ENCODE results near the gene UBXN4. TPM values are rescaled to one million over a fixed set of nuclear protein-coding genes. Genes with fewer than 3 reads are reported as not detected.
A peak's percentile ranks its signal among the peaks of the same experiment; 100 is the strongest.

Gene UBXN4
- total and polyA plus RNA-seq, 2 donors (not counting 1 experiment from before 2014, with no cell fraction given) = 41.7 to 113 TPM

DNA sequence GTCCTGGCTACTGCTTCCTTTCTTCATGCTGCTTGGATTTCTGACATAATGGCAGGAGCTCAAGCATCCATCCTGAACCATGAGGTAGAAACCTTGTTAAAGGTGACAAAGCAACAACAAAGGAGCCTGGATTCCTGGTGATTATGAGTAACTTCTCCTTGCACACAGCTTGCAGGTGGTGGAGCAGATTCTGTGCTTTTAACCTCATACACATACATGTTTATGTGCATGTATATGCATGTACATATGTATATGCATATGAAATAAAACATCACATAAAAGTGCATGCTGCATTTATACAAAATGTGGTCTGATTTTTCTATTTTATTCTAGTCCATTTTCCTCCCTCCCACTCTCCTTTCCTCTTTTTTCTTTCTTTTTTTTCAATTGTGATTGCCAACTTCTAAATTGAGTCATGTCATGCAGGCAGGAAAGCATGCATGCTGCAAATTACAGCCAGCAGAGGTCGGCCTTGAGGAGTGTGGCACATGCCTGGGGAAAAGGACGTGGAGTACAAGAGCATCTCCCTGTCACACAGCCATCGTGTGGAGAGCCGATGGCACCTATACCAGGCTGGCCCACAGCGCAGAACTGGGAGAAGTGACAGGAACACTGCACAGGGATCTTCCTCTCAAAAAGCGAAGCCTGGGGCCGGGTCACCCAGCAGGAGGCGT, 77.4 kb downstream of the UBXN4 start:
- Histone ChIP-seq H3K4me3 (ENCODE audit: control extremely low read depth in 1 of 5, extremely low read depth in 1 of 5, insufficient read depth in 1 of 5, low read depth in 2 of 5, low read length in 4 of 5) (no peak overlapping the region), H3K9ac (ENCODE audit: low read length) (no peak overlapping the region), H3K36me3 (replicated peaks in 1 of 2; ENCODE audit: control extremely low read depth in 1 of 2, control insufficient read depth in 1 of 2, extremely low read depth in 1 of 2, insufficient read depth in 2 of 2, low read length in 1 of 2) (no peaks in the 10 kb centered on the region), H4K20me1 (ENCODE audit: control insufficient read depth, insufficient read depth, low read length, poor library complexity, severe bottlenecking) (no peaks in the 10 kb centered on the region), H2AFZ (ENCODE audit: insufficient read depth, low read depth, low read length, poor library complexity, severe bottlenecking) (no peak overlapping the region), H3K79me2 (ENCODE audit: control insufficient read depth, insufficient read depth, low read length) (no peaks in the 10 kb centered on the region), H3K4me1 (ENCODE audit: control insufficient read depth in 2 of 2, insufficient read depth in 2 of 2, low read length in 2 of 2) (peaks cover 0 to 7% of the 10 kb centered on the region in 2 donors), H3K9me3 (ENCODE audit: control extremely low read depth in 1 of 3, control insufficient read depth in 2 of 3, insufficient read depth in 1 of 3, low read length in 2 of 3) (peaks cover 0 to 20% (median 10%) of the 10 kb centered on the region in 3 donors), H3K4me2 (replicated peaks; ENCODE audit: low read depth, low read length, poor library complexity, severe bottlenecking) (no peak overlapping the region), H3K27ac (ENCODE audit: low read length in 2 of 2) (no peak overlapping the region), H3K27me3 (replicated peaks in 1 of 4; ENCODE audit: control extremely low read depth in 1 of 4, control insufficient read depth in 3 of 4, insufficient read depth in 4 of 4, low read length in 3 of 4) (no peaks in the 10 kb centered on the region)
- intact Hi-C loops (cut with micrococcal nuclease) = no loop called here
- no peak overlapping the region for H3K27ac Mint-ChIP-seq
- POLR2A ChIA-PET = no interaction called here
- no peak overlapping the region for H3K4me3 Mint-ChIP-seq
- WGBS (ENCODE audit: insufficient coverage) = 80% methylated on average over 5 of the region's 8 CpGs
- no peak for ATAC-seq (ENCODE audit: low read depth)
- H3K9me3 Mint-ChIP-seq (ENCODE audit: insufficient read depth) = peaks cover 12% of the 10 kb centered on the region
- no peak for TF ChIP-seq CTCF (IDR thresholded peaks at IDR 0.05)
- no peak for TF ChIP-seq EZH2 (IDR thresholded peaks at IDR 0.05; ENCODE audit: borderline replicate concordance, insufficient read depth, low read depth, low read length, poor library complexity, severe bottlenecking)
- CTCF ChIA-PET = no interaction called here
- DNase-seq = no peak
- H3K27me3 Mint-ChIP-seq = peaks cover 7% of the 10 kb centered on the region
- peaks cover 6% of the 10 kb centered on the region for H3K4me1 Mint-ChIP-seq

DNA sequence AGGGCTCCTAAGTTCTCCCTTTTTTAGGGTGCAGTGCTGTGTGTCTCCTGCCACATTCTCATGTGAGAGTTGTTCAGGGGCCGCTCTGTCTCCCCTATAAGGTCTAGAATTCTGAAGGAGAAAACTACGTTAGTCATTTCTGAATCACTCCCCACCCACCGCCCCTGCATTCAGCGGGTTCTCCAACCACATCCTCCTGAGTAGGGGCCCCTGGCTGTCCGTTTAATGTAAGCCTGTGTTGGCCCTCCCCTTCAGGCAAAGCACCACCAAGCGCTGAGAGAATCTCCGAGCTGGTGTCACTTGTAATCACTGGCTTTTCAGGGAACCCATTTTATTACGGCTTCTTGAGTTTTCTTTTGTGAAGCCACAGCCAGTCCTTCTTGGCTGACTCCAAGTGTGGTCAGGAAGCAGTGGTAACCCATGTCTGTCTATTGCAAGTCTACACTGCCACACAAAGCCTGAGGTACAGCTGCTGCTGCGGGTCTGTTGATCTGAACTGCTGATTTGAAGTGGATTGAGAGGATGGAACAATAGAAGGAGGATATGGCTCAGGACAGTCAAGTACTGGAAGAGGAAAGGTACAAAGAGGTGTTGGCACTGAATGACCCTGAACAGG, 78.5 kb downstream of the UBXN4 start:
- peaks cover 6% of the 10 kb centered on the region for H3K4me1 Mint-ChIP-seq
- H3K4me3 Mint-ChIP-seq = no peak overlapping the region
- DNase-seq (no peak), ATAC-seq (ENCODE audit: low read depth) (no peak)
- intact Hi-C loops (cut with micrococcal nuclease) = no loop called here
- POLR2A ChIA-PET = no interaction called here
- Histone ChIP-seq H4K20me1 (ENCODE audit: control insufficient read depth, insufficient read depth, low read length, poor library complexity, severe bottlenecking) (no peaks in the 10 kb centered on the region), H3K9ac (ENCODE audit: low read length) (no peak overlapping the region), H3K79me2 (ENCODE audit: control insufficient read depth, insufficient read depth, low read length) (no peaks in the 10 kb centered on the region), H3K4me1 (ENCODE audit: control insufficient read depth in 2 of 2, insufficient read depth in 2 of 2, low read length in 2 of 2) (peaks cover 0 to 7% of the 10 kb centered on the region in 2 donors), H2AFZ (ENCODE audit: insufficient read depth, low read depth, low read length, poor library complexity, severe bottlenecking) (peak overlapping the region; percentile 49), H3K27ac (ENCODE audit: low read length in 2 of 2) (no peak overlapping the region), H3K27me3 (replicated peaks in 1 of 4; ENCODE audit: control extremely low read depth in 1 of 4, control insufficient read depth in 3 of 4, insufficient read depth in 4 of 4, low read length in 3 of 4) (no peaks in the 10 kb centered on the region), H3K4me2 (replicated peaks; ENCODE audit: low read depth, low read length, poor library complexity, severe bottlenecking) (no peak overlapping the region), H3K4me3 (ENCODE audit: control extremely low read depth in 1 of 5, extremely low read depth in 1 of 5, insufficient read depth in 1 of 5, low read depth in 2 of 5, low read length in 4 of 5) (no peak overlapping the region), H3K9me3 (ENCODE audit: control extremely low read depth in 1 of 3, control insufficient read depth in 2 of 3, insufficient read depth in 1 of 3, low read length in 2 of 3) (peaks cover 0 to 20% (median 10%) of the 10 kb centered on the region in 3 donors), H3K36me3 (replicated peaks in 1 of 2; ENCODE audit: control extremely low read depth in 1 of 2, control insufficient read depth in 1 of 2, extremely low read depth in 1 of 2, insufficient read depth in 2 of 2, low read length in 1 of 2) (no peaks in the 10 kb centered on the region)
- H3K9me3 Mint-ChIP-seq (ENCODE audit: insufficient read depth) = peaks cover 12% of the 10 kb centered on the region
- CTCF ChIA-PET = interaction anchor here (0.7 kb wide), 1 partner anchor 981 kb away, joined by 8 read pairs; no protein-coding TSS in a partner anchor
- 4% methylated on average over 7 of the region's 9 CpGs for WGBS (ENCODE audit: insufficient coverage)
- H3K27ac Mint-ChIP-seq = no peak overlapping the region
- H3K27me3 Mint-ChIP-seq = peaks cover 10% of the 10 kb centered on the region
- TF ChIP-seq EZH2 (IDR thresholded peaks at IDR 0.05; ENCODE audit: borderline replicate concordance, insufficient read depth, low read depth, low read length, poor library complexity, severe bottlenecking) (no peak), CTCF (IDR thresholded peaks at IDR 0.05) (no peak)
